ENCODE results near the gene TPRX2.
"Not testable (repeated sequence)": the region's sequence is repeated elsewhere in the genome, so short reads cannot be mapped to it uniquely, and the experiment has no call there.

The TPRX2 gene

DNA sequence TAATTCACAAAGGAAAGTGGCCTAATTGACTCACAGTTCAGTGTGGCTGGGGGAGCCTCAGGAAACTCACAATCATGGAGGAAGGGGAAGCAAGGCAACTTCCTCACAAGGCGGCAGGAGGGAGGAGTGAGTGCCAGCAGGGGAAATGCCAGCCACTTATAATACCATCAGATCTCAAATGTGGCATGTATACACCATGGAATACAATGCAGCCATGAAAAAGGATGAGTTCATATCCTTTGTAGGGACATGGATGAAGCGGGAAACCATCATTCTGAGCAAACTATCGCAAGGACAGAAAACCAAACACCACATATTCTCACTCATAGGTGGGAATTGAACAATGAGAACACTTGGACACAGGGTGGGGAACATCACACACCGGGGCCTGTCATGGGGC, 20.4 kb downstream of the TPRX2 start:
- H3K4me1 Mint-ChIP-seq; ATAC-seq (replicated peaks; ENCODE audit: extremely low read depth, poor library complexity, severe bottlenecking); H3K27ac Mint-ChIP-seq (ENCODE audit: low read depth); H3K9me3 Mint-ChIP-seq; H3K4me3 Mint-ChIP-seq; H3K36me3 Mint-ChIP-seq (ENCODE audit: insufficient read depth); DNase-seq (ENCODE audit: low spot score in 2 of 2): not testable (repeated sequence)
- H3K27me3 Mint-ChIP-seq, result peaks cover 38% of the 10 kb centered on the region

DNA sequence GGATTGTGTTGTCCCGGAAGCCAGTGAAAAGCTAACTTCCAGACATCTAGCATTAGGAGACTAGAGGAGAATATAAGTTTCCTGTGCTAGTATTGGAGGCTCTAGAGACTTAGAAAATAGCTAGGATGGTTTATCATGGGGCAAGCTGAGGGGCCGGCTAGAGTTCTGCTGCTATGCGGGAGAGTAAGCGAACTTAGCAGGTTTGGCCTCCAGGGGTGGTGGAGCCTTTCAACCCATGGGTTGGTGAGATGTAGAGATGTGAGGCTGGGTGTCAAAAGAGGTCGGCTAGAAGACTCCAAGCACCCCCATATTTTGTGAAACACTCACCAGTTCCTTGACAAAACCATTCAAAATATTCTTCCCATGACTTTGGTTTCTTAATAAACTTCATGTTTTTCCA, 22.7 kb downstream of the TPRX2 start:
- Mint-ChIP-seq H3K4me3 (no peak overlapping the region), H3K27ac (ENCODE audit: low read depth) (no peak overlapping the region), H3K4me1 (no peaks in the 10 kb centered on the region), H3K9me3 (peaks cover 5% of the 10 kb centered on the region), H3K27me3 (peaks cover 44% of the 10 kb centered on the region), H3K36me3 (ENCODE audit: insufficient read depth) (no peaks in the 10 kb centered on the region)
- DNase-seq (ENCODE audit: low spot score in 2 of 2), result no peak
- no peak for ATAC-seq (replicated peaks; ENCODE audit: extremely low read depth, poor library complexity, severe bottlenecking)

DNA sequence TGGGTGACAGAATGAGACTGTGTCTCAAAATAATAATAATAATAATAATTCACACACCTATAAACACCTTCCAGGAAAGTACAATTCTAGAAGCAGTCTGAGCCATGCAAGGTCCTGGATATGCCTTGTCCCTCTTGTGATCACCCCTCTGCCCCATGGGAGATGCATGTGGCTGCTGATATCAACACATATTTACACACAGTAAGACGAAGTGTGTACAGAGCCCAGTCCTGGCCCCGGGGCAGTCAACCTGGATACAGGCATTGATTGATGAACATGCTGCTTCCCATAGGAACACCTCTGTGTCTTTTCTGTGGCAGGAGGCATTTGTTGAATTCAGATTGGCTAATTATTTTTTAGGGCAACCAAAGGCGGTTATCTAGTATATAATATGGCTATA, 23.9 kb downstream of the TPRX2 start:
- Mint-ChIP-seq H3K27ac (ENCODE audit: low read depth) (no peak overlapping the region), H3K27me3 (peaks cover 36% of the 10 kb centered on the region), H3K4me3 (no peak overlapping the region), H3K9me3 (peaks cover 5% of the 10 kb centered on the region), H3K4me1 (no peaks in the 10 kb centered on the region), H3K36me3 (ENCODE audit: insufficient read depth) (no peaks in the 10 kb centered on the region)
- DNase-seq (ENCODE audit: low spot score in 2 of 2), result no peak
- no peak for ATAC-seq (replicated peaks; ENCODE audit: extremely low read depth, poor library complexity, severe bottlenecking)

DNA sequence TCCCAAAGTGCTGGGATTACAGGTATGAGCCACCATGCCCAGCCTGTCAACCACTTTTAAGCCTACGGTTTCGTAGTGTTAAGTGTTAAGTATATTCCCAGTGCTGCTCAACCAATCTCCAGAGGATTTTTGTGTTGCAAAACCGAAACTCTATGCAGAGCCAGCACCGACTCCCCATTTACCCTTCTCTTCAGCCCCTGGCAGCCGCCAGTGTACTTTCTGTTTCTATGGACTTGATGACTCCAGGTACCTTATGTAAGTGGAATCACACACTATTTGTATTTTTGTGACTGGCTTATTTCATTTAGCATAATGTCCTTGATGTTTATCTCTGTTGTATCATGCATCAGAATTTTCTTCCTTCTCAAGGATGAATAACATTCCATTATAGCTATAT, 26.0 kb downstream of the TPRX2 start:
- H3K27me3 Mint-ChIP-seq, result peaks cover 28% of the 10 kb centered on the region
- no peak overlapping the region for H3K27ac Mint-ChIP-seq (ENCODE audit: low read depth)
- no peak for DNase-seq (ENCODE audit: low spot score in 2 of 2)
- H3K36me3 Mint-ChIP-seq (ENCODE audit: insufficient read depth), result no peaks in the 10 kb centered on the region
- H3K4me3 Mint-ChIP-seq, result no peak overlapping the region
- no peaks in the 10 kb centered on the region for H3K9me3 Mint-ChIP-seq
- ATAC-seq (replicated peaks; ENCODE audit: extremely low read depth, poor library complexity, severe bottlenecking), result no peak
- no peaks in the 10 kb centered on the region for H3K4me1 Mint-ChIP-seq

DNA sequence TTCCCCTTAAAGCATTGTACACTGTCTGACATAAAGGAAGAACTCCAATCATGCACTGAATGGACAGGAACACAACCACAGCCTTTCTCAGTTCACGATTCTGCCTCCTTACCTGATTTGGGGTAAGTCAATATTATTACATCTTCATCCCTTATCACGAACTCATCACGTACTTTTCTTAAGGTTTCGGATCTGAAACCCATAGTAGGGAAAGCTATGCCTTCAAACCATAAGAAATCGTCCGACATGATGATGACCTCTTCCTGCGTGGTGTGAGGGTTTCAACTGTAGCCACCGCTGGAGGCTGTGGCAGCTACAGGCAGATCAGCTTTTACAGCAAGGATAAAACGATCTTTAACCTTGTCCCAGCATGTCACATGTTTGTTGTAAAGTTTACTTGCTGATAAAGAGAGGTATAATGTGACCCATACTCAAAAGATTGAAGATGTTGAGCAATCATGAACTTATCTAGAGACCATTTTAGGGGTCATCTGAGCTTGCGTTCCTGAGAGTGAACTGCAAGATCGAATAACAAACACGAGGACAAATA, 27.1 kb downstream of the TPRX2 start, which contains the start of gene SULT2A1:
TSS of gene SULT2A1 (minus strand) at position 306 of the 550 bp plus-strand sequence. CDS start at position 248, 58 bp downstream.
- H3K36me3 Mint-ChIP-seq (ENCODE audit: insufficient read depth), result no peaks in the 10 kb centered on the region
- ATAC-seq (replicated peaks; ENCODE audit: extremely low read depth, poor library complexity, severe bottlenecking) (no peak), DNase-seq (ENCODE audit: low spot score in 2 of 2) (no peak)
- peaks cover 28% of the 10 kb centered on the region for H3K27me3 Mint-ChIP-seq
- H3K4me1 Mint-ChIP-seq, result no peaks in the 10 kb centered on the region
- no peaks in the 10 kb centered on the region for H3K9me3 Mint-ChIP-seq
- no peak within 1 kb of the TSS for H3K27ac Mint-ChIP-seq (ENCODE audit: low read depth)
- H3K4me3 Mint-ChIP-seq, result no peak within 1 kb of the TSS

DNA sequence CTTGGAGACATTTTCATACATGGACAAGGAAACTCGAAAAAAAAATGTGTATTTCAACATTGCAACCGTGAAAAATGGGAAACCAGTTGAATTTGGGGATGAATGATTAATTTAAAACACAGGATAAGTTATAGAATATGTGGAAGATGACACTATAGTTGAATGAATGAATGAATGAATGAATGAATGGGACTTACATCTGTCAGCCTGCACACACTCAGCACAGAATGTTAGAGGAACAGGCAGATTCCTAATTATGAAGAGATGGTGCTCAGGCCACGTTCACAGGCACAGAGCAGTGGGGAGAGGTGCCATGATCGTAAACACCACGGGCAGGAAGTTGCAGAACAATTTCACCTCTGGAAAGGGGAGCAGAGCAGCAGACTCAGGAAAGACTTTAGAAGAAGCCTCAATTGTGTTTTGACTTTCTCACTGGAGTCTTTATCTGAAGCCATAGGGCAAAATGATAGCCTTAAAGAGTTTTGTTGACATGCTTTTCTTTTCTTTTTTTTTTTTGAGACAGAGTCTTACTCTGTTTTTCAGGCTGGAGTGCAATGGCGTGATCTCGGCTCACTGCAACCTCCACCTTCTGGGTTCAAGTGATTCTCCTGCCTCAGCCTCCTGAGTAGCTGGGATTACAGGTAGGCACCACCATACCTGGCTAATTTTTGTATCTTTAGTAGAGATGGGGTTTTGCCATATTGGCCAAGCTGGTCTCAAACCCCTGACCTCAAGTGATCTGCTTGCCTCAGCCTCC, 32.0 kb downstream of the TPRX2 start:
- Mint-ChIP-seq H3K27me3 (peaks cover 15% of the 10 kb centered on the region), H3K36me3 (ENCODE audit: insufficient read depth) (no peaks in the 10 kb centered on the region), H3K4me1 (no peaks in the 10 kb centered on the region), H3K9me3 (no peaks in the 10 kb centered on the region), H3K27ac (ENCODE audit: low read depth) (no peak overlapping the region), H3K4me3 (no peak overlapping the region)
- DNase-seq (ENCODE audit: low spot score in 2 of 2) (no peak), ATAC-seq (replicated peaks; ENCODE audit: extremely low read depth, poor library complexity, severe bottlenecking) (no peak)

DNA sequence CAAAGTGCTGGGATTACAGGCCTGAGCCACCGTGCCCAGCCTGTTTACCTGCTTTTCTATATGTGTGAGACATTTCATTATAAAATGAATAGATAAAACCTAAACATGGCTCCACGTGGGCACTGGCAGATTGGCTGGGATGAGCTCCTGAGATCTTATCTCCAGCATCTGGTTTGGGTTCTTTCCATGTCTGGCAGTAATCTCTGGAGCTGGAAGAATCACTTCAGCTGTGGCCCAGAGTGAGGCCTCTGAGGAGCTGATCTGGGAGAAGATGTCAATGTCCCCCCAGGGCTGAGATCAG, 32.5 kb downstream of the TPRX2 start:
- Mint-ChIP-seq H3K4me1 (no peaks in the 10 kb centered on the region), H3K9me3 (no peaks in the 10 kb centered on the region), H3K36me3 (ENCODE audit: insufficient read depth) (no peaks in the 10 kb centered on the region), H3K27ac (ENCODE audit: low read depth) (no peak overlapping the region), H3K4me3 (no peak overlapping the region), H3K27me3 (peaks cover 10% of the 10 kb centered on the region)
- no peak for ATAC-seq (replicated peaks; ENCODE audit: extremely low read depth, poor library complexity, severe bottlenecking)
- no peak for DNase-seq (ENCODE audit: low spot score in 2 of 2)

DNA sequence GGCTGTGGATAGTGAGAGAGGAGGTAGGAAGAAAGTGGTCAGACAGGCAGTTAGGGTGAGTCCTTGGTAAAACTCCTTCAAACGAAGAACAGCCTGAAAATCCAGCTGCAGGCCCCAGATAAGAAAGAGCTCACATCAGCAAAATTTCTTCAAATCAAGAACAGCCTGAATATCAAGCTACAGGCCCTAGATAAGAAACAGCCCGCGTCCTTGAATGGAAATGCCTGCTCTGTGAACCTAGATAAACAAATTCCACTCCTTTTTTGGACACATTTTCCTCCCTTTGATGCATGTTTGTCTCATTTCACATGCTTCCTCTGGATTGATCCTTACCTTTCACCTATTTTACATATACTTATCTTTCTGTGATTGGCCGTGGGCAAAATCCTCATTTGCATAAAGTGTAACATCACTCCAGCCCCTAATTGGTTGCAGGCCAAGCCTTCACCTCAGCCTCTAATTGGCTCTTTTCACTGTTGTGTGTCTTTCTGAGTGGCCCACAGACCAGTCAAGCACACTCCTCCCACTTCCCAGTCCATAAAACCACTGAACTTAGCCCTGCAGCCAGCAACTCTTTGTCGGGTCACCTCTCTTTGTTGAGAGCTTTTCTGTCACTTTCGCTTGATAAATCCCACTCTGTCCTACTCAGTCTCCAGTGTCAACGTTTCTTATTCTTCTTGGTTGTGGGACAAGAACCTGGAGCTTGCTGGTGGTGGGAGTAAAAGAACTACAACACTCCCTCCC, 33.1 kb downstream of the TPRX2 start:
- Mint-ChIP-seq H3K27ac (ENCODE audit: low read depth) (no peak overlapping the region), H3K36me3 (ENCODE audit: insufficient read depth) (no peaks in the 10 kb centered on the region), H3K27me3 (peaks cover 10% of the 10 kb centered on the region), H3K4me1 (no peaks in the 10 kb centered on the region), H3K9me3 (no peaks in the 10 kb centered on the region), H3K4me3 (no peak overlapping the region)
- no peak for DNase-seq (ENCODE audit: low spot score in 2 of 2)
- no peak for ATAC-seq (replicated peaks; ENCODE audit: extremely low read depth, poor library complexity, severe bottlenecking)

DNA sequence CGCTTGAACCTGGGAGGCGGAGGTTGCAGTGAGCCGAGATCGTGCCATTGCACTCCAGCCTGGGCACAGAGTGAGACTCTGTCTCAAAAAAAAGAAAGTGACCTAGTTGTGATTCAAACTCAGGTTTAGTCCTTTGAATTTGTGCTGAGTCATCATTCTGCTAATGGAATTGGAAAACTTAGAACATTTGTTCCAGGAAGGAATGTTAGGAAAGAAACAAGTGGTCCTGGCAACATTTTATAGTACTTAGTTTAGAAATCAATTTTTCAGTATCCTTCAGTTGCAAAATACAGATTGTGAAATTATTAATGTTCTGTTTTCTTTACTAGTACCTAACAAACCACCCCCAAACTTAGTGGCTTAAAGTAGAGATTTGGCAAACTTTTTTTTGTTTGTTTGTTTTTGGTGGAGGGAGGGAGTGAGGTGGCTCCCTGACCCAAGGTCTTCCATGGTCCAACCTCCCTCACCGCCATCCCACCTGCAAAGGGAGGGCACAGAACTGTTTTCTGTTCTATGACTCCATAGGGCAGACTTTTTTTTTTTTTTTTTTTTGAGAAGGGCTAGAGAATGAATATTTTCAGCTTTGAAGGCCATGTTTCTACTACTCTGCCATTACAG, 36.2 kb downstream of the TPRX2 start:
- Mint-ChIP-seq H3K4me1 (no peaks in the 10 kb centered on the region), H3K36me3 (ENCODE audit: insufficient read depth) (no peaks in the 10 kb centered on the region), H3K9me3 (no peaks in the 10 kb centered on the region), H3K27ac (ENCODE audit: low read depth) (no peak overlapping the region), H3K4me3 (no peak overlapping the region), H3K27me3 (peaks cover 9% of the 10 kb centered on the region)
- ATAC-seq (replicated peaks; ENCODE audit: extremely low read depth, poor library complexity, severe bottlenecking) (no peak), DNase-seq (ENCODE audit: low spot score in 2 of 2) (no peak)

DNA sequence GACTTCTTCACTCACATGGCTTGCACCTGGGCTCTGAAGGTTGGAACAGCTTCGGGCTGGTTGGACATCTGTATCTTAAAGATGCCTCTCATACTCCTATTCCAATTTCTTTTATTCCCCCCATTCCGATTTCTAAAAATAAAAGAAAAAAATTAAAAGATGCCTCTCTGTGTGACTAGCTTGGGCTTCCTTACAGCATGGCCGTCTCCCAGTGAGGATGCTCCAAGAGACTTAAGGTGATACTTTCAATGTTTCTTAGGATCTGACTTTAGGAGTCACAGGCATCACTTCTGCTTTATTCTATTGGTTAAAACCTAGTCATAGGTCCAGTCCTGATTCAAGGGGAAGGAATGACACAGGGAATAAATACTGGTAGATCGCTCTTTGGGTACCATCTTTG, 37.0 kb downstream of the TPRX2 start:
- no peak overlapping the region for H3K27ac Mint-ChIP-seq (ENCODE audit: low read depth)
- no peak for ATAC-seq (replicated peaks; ENCODE audit: extremely low read depth, poor library complexity, severe bottlenecking)
- H3K9me3 Mint-ChIP-seq, result no peaks in the 10 kb centered on the region
- peaks cover 16% of the 10 kb centered on the region for H3K27me3 Mint-ChIP-seq
- H3K4me3 Mint-ChIP-seq, result no peak overlapping the region
- H3K36me3 Mint-ChIP-seq (ENCODE audit: insufficient read depth), result no peaks in the 10 kb centered on the region
- H3K4me1 Mint-ChIP-seq, result no peaks in the 10 kb centered on the region
- DNase-seq (ENCODE audit: low spot score in 2 of 2), result no peak

DNA sequence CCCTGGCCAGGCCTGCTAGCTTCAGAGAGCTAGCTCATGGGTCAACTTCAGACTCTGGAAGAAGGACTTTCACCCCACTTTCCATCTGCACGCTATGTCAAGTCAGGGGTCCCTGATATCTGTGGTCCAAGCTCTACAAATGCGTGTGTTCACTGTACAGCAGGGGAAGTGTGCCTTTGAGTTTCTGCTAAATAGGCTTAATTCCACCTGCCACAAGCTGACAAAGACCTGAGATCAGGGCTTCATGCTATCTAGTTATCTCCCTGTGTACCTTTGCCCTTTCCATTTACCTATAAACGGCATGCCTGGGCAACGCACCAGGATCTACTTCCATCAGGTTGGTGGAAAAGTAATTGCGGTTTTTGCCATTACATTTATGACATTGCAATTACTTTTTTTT, 37.7 kb downstream of the TPRX2 start:
- H3K4me3 Mint-ChIP-seq, result no peak overlapping the region
- ATAC-seq (replicated peaks; ENCODE audit: extremely low read depth, poor library complexity, severe bottlenecking) (no peak), DNase-seq (ENCODE audit: low spot score in 2 of 2) (no peak)
- peaks cover 24% of the 10 kb centered on the region for H3K27me3 Mint-ChIP-seq
- H3K27ac Mint-ChIP-seq (ENCODE audit: low read depth), result no peak overlapping the region
- H3K36me3 Mint-ChIP-seq (ENCODE audit: insufficient read depth), result no peaks in the 10 kb centered on the region
- no peaks in the 10 kb centered on the region for H3K4me1 Mint-ChIP-seq
- H3K9me3 Mint-ChIP-seq, result no peaks in the 10 kb centered on the region

DNA sequence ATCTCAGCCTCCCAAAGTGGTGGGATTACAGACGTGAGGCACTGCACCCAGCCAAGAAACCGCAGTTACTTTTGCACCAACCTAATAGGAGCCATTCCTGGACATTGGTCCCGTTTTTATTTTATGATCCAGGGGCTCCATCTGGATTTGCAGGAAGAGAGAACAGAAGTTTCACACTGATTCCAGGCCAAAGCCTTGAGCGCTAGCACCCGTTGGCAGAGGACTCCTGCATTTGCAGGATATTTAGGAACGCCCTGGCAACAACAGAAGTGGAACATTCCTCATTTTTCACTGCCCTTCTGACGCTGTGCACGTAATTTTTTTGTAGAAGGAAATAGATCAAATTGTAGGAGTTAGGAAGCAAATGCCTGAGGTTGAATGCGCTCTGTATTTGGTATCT, 38.8 kb downstream of the TPRX2 start:
- ATAC-seq (replicated peaks; ENCODE audit: extremely low read depth, poor library complexity, severe bottlenecking), result no peak
- H3K27ac Mint-ChIP-seq (ENCODE audit: low read depth), result no peak overlapping the region

DNA sequence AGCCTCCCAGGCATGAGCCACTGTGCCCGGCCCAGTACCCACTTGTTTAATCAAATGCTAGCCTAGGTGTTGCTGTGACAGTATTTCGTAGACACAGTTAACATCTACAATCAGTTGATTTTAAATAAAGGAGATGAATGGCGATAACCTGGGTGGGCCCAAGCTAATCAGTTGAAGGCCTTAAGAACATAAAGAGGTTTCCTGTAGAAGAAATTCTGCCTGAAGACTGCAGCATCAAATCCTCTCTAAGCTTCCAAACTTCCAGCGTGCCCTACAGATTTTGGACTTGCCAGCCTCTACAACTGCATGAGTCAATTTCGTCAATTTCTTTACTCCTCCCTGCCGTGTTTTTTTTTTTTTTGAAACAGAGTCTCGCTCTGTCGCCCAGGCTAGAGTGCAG, 40.3 kb downstream of the TPRX2 start:
- no peak overlapping the region for H3K4me3 Mint-ChIP-seq
- no peaks in the 10 kb centered on the region for H3K36me3 Mint-ChIP-seq (ENCODE audit: insufficient read depth)
- no peaks in the 10 kb centered on the region for H3K4me1 Mint-ChIP-seq
- H3K27me3 Mint-ChIP-seq, result peaks cover 25% of the 10 kb centered on the region
- no peak overlapping the region for H3K27ac Mint-ChIP-seq (ENCODE audit: low read depth)
- H3K9me3 Mint-ChIP-seq, result no peaks in the 10 kb centered on the region
- DNase-seq (ENCODE audit: low spot score in 2 of 2) (no peak), ATAC-seq (replicated peaks; ENCODE audit: extremely low read depth, poor library complexity, severe bottlenecking) (no peak)

More for the DNA sequence above, 38.8 kb downstream of the TPRX2 start:
- H3K9me3 Mint-ChIP-seq, result no peaks in the 10 kb centered on the region
- peaks cover 25% of the 10 kb centered on the region for H3K27me3 Mint-ChIP-seq
- DNase-seq (ENCODE audit: low spot score in 2 of 2), result no peak
- H3K4me3 Mint-ChIP-seq, result no peak overlapping the region
- no peaks in the 10 kb centered on the region for H3K4me1 Mint-ChIP-seq
- H3K36me3 Mint-ChIP-seq (ENCODE audit: insufficient read depth), result no peaks in the 10 kb centered on the region

Data from central memory CD8-positive, alpha-beta T cell (primary cell).